ENCODE results near the gene CDK5R1.

- TF ChIP-seq JUN (IDR thresholded peaks at IDR 0.05; ENCODE audit: borderline replicate concordance, insufficient read depth, insufficient read length, low read depth) (no peak), EZH2 (IDR thresholded peaks at IDR 0.05; ENCODE audit: borderline replicate concordance, low read depth, low read length, severe bottlenecking) (no peak), CTCF (IDR thresholded peaks at IDR 0.05; ENCODE audit: extremely low read depth in 1 of 2, insufficient read depth in 1 of 2, low read depth in 1 of 2, low read length in 2 of 2) (no peak), MYC (IDR thresholded peaks at IDR 0.05; ENCODE audit: low read depth, low read length) (no peak), POLR2AphosphoS5 (IDR thresholded peaks at IDR 0.05; ENCODE audit: insufficient read depth, low read depth, low read length) (no peak), MAX (IDR thresholded peaks at IDR 0.05; ENCODE audit: insufficient read depth, insufficient read length) (no peak), POLR2A (IDR thresholded peaks at IDR 0.05; ENCODE audit: low read depth, low read length) (no peak), FOS (IDR thresholded peaks at IDR 0.05; ENCODE audit: borderline replicate concordance, insufficient read depth, low read length) (no peak), GATA2 (IDR thresholded peaks at IDR 0.05; ENCODE audit: insufficient read depth, insufficient read length, low read depth, low read length) (no peak)
Observed at GRCh38 chr17:32529604-32530003, 42.8 kb downstream of the CDK5R1 start.

All from endothelial cell of umbilical vein (primary cell).